ES-I3 (cell line): ENCODE data around the gene COL26A1.

Source experiments
- H3K36me3 ChIP-seq: 2 replicates; pipeline ENCODE4 v1.6.1; 2013; ENCODE audit warnings: mild to moderate bottlenecking, low read length, control low read depth, moderate library complexity; ENCODE audit not compliant: insufficient read depth
- H3K4me1 ChIP-seq: 2 replicates; pipeline ENCODE4 v1.6.1; 2013; ENCODE audit warnings: mild to moderate bottlenecking, control low read depth, low read length; ENCODE audit not compliant: insufficient read depth
- H3K9ac ChIP-seq: 2 replicates; pipeline ENCODE4 v1.6.1; 2013; ENCODE audit warnings: low read depth, mild to moderate bottlenecking, low read length, moderate library complexity
- H3K9me3 ChIP-seq: 2 replicates; pipeline ENCODE4 v1.6.1; 2013; ENCODE audit warnings: mild to moderate bottlenecking, low read length, moderate library complexity; ENCODE audit not compliant: control insufficient read depth, insufficient read depth

COL26A1 gene

DNA sequence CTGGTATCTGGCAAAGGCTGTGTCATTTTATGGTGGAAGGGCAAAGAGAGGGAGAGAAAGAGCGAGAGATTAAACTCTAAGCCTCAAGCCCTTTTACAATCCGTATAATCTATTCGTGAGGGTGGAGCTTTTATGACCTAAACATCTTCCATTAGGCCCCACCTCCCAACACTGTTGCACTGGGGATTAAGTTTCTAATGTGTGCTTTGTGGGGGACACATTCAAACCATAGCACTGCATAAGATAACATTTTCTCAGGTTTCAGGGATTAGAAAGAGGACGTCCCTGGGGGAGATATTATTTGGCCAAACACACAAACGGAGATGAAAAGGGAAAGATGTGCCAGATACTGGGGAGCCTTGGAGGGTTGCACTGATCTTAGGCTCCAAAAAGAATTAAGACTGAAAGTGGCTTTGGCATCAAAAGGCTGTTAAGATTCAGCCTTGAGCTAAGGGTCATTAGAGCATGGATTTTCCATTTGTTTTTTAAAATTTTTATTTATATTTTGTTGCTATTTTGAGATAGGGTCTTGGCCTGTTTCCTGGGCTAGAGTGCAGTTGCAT lies 19.0 kb downstream of the COL26A1 start:
- H3K9me3 ChIP-seq = no peaks in the 10 kb centered on the region; the same call in 1 of the 2 replicates
- no peak overlapping the region for H3K9ac ChIP-seq
- H3K36me3 ChIP-seq = peaks cover 5% of the 10 kb centered on the region; the same call in 1 of the 2 replicates
- H3K4me1 ChIP-seq = peaks cover 16% of the 10 kb centered on the region

DNA sequence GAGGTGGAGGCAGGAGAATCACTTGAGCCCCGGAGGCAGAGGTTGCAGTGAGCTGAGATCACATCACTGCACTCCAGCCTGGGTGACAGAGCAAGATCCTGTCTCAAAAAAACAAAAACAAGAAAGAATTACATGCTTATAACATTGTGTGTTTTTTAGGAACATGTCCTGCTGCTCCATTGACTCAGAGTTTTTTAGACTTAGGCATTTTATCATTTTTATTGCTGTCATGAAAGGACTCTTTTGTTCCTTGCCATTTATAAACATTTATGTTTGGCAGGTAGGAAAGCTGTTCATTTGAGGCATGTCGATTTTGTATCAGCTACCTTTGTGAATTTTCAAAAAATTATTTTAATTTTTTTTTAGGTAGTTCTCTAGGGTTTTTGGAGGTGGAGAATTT lies 20.3 kb downstream of the COL26A1 start:
- H3K9me3 ChIP-seq = no peaks in the 10 kb centered on the region; the same call in 1 of the 2 replicates
- H3K9ac ChIP-seq = no peak overlapping the region
- peaks cover 23% of the 10 kb centered on the region for H3K4me1 ChIP-seq
- H3K36me3 ChIP-seq = peaks cover 5% of the 10 kb centered on the region; the same call in 1 of the 2 replicates

DNA sequence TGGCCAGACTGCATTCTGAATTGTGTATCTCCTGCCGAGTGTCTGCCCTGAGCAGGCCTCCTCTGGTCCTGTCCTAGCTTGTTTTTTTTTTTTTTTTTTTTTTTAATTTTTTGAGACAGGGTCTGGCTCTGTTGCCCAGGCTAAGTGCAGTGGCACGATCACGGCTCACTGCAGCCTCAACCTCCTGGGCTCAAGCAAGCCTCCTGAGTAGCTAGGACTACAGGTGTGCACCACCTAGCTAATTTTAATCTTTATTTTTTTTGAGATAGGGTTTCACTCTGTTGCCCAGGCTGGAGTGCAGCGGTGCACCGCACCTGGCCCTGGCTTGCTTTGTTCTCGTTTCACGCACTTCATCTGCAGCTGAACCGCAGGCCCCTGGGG lies 23.5 kb downstream of the COL26A1 start:
- H3K9me3 ChIP-seq = no peaks in the 10 kb centered on the region; the same call in 1 of the 2 replicates
- peaks cover 2% of the 10 kb centered on the region; the same call in 1 of the 2 replicates for H3K36me3 ChIP-seq
- no peak overlapping the region for H3K9ac ChIP-seq
- peaks cover 12% of the 10 kb centered on the region for H3K4me1 ChIP-seq

DNA sequence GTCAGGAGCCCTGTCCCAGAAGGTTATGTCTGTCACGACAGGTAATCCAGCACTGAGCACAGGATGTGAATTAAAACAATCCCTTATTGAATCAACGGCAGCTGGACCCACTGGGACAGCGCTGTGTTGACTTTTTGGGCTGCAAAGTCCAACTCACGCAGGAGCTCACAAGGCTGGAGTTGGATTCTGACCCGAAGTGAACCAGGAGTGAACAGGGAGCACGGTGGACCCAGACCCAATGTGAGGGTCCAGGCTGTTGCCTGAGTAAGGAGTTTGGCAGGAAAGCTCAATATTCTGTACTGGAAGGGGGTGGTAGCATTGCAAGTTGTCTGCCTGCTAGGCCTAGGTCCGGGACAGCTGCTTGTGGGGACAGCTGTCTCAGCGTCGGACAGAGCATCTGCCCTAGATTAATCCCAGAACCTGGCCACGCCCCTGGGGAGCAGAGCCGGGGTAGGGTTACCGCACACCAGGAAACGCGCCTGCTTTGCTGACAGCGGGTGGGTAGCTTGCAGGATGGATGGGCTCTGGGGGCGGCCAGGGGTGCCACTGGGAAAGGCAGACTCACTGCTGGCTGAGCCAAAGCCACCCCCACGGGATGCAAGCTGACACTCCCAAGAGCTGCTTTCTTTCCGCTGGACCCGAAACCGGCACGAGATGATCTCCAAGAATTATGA lies 24.0 kb downstream of the COL26A1 start:
- Histone ChIP-seq H3K9ac (no peak overlapping the region), H3K4me1 (peaks cover 18% of the 10 kb centered on the region), H3K9me3 (no peaks in the 10 kb centered on the region), H3K36me3 (no peaks in the 10 kb centered on the region)

DNA sequence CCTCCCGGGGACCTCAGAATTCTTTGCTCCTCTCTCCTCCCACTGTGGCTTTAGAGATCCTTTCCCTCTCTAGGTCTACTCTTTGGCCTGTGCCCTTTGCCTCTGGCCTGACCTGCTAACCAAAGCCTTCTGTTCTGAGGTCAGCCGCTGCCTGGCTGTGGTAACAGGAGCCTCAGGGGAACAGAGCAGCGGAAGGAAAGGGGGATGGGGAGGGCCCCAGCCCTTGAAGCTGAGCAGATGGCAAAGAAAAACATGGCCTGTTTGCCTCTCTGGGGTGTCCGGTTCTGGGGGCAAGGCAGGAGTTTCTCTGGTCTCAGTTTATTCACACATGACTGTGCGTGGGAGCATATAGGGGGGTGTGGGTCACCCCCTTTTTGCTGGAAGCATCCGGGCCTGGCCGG lies 28.2 kb downstream of the COL26A1 start:
- Histone ChIP-seq H3K4me1 (peaks cover 29% of the 10 kb centered on the region), H3K36me3 (no peaks in the 10 kb centered on the region), H3K9me3 (no peaks in the 10 kb centered on the region), H3K9ac (peak overlapping the region; percentile 26; the same call in 1 of the 2 replicates)

DNA sequence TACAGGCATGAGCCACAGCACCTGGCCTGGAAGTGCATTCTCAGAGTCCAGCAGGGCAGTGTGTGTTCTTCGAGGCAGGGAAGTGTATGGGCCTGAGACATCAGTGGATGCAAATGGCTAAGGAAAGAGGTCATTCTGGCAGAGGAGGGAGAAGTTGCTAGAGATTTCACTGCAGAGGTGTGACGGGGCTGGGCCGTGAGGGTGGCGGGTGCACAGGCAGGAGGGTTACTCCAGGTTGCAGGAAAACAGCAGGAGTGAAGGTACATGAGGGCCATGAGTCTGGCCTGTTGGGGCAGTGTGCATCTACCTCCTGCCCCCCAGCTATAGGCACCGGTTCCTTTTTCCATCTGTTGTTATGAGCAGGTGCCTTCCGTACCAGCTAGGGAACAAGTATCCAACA lies 29.3 kb downstream of the COL26A1 start:
- Histone ChIP-seq H3K9ac (no peak overlapping the region), H3K36me3 (no peaks in the 10 kb centered on the region), H3K4me1 (peaks cover 22% of the 10 kb centered on the region)

GRCh38 chr7:101393865-101394264 lies 31.2 kb downstream of the COL26A1 start:
- no peak overlapping the region for H3K9ac ChIP-seq
- H3K9me3 ChIP-seq = no peaks in the 10 kb centered on the region
- no peaks in the 10 kb centered on the region for H3K36me3 ChIP-seq
- H3K4me1 ChIP-seq = peaks cover 23% of the 10 kb centered on the region

More for the DNA sequence above, 29.3 kb downstream of the COL26A1 start:
- H3K9me3 ChIP-seq = no peaks in the 10 kb centered on the region

DNA sequence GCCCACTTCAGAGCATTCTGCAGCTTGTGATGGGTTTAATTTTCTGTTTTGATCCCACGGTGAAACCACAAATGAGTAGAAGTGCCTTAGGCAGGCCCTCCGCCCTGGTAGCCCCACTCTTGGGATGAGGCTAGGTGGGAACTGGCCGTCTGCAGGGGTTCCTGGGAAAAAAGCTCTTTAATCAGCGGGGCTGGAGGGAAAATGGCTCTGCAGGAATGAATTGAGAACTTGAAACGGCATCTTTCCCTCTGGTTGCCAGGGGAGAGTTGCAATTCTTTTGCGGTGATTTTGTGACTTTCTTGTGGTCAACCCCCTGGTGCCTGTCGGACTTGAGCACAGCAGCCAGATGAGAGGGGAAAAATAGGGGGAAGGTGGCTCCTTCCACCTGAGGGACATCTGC lies 32.7 kb downstream of the COL26A1 start:
- no peaks in the 10 kb centered on the region for H3K36me3 ChIP-seq

DNA sequence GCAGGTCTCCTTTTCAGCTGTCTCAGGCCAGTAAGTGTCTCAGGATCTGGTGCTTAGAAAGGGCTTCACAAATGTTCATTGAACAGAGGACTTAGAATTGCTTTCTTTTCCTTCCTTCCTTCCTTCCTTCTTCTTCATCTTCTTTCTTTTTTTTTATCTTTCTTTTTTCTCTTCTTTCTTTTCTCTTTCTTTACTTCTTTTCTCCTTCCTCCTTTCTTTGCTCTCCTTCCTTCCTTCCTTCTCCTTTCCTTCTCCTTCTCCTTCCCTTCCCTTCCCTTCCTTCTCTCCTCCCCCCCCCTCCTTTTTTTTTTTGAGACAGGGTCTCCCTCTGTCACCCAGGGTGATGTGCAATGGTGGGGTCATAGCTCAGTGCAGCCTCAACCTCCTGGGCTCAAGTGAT lies 34.6 kb downstream of the COL26A1 start:
- H3K9ac ChIP-seq = no peak overlapping the region
- no peaks in the 10 kb centered on the region for H3K9me3 ChIP-seq
- H3K4me1 ChIP-seq = peaks cover 11% of the 10 kb centered on the region
- H3K36me3 ChIP-seq = no peaks in the 10 kb centered on the region

More for the DNA sequence above, 32.7 kb downstream of the COL26A1 start:
- H3K9me3 ChIP-seq = no peaks in the 10 kb centered on the region
- H3K9ac ChIP-seq = no peak overlapping the region
- H3K4me1 ChIP-seq = peaks cover 23% of the 10 kb centered on the region

DNA sequence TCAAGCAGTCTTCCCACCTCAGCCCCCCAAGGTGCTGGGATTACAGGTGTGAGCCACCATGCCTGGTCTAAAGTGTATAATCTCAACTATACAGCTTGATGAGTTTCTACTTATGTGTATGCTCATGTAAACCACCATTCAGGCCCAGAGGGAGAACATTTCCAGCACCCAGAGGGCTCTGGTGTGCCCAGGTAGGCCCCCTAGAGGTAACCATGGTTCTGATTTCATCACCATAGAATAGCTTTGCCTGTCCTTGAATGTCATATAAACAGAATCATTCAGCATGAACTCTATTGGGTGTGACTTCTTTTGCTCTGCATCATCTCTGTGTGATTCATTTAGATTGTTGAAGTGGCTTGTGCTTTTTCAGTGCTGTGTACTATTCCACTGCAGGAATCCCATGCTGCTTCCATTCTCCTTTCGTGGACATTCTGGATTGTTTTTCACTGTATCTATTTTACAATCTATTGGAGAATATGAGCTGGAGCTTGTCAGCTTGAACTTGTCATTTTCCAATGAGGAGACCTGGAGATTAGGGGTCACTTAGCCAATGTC lies 35.2 kb downstream of the COL26A1 start:
- Histone ChIP-seq H3K4me1 (peaks cover 11% of the 10 kb centered on the region), H3K36me3 (no peaks in the 10 kb centered on the region), H3K9me3 (no peaks in the 10 kb centered on the region), H3K9ac (no peak overlapping the region)

GRCh38 chr7:101398396-101399289 lies 36.0 kb downstream of the COL26A1 start:
- Histone ChIP-seq H3K9ac (no peak overlapping the region), H3K9me3 (no peaks in the 10 kb centered on the region), H3K4me1 (peaks cover 11% of the 10 kb centered on the region), H3K36me3 (no peaks in the 10 kb centered on the region)

- H3K9me3 ChIP-seq = no peaks in the 10 kb centered on the region
- no peaks in the 10 kb centered on the region for H3K36me3 ChIP-seq
- H3K4me1 ChIP-seq = peaks cover 11% of the 10 kb centered on the region
- no peak overlapping the region for H3K9ac ChIP-seq
Measured at GRCh38 chr7:101399759-101400158, 37.1 kb downstream of the COL26A1 start.

- no peaks in the 10 kb centered on the region for H3K36me3 ChIP-seq
- no peaks in the 10 kb centered on the region for H3K9me3 ChIP-seq
- H3K9ac ChIP-seq = no peak overlapping the region
- peaks cover 4% of the 10 kb centered on the region; the same call in 1 of the 2 replicates for H3K4me1 ChIP-seq
Measured at GRCh38 chr7:101400751-101401150, 38.1 kb downstream of the COL26A1 start.

DNA sequence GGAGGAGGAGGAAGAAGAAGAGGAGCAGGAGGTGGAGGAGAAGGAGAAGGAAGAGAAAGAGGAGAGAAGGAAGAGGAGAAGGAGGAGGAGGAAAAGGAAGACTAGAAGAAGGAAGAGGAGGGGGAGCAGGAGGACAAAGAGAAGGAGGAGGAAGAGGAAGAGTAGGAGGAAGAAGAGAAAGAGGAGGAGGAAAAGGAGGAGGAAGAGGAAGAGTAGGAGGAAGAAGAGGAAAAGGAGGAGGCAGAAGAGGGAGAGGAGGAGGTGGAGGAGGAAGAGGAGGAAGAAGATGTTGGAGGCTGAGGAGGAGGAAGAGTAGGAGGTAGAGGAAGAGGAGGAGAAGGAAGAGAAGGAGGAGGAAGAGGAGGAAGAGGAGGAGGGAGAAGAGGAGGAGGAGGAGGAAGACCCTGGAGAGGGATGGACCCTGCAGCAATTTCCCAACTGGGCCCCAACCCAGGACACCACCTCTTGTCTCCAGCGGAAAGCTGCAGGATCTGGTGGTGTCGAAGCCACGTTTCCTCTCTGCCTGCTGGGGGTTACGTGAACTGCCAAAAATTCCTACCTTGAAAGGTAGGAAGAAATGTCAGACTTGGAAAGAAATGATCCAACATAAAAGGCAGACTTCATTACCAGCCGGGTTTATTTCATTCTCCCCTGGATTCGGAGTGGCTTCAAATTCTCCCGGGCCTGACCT lies 38.9 kb downstream of the COL26A1 start:
- Histone ChIP-seq H3K4me1 (peaks cover 4% of the 10 kb centered on the region; the same call in 1 of the 2 replicates), H3K9ac (0 out of 2 replicates have a peak overlapping the region, but pooled peaks have one; percentile 0), H3K36me3 (no peaks in the 10 kb centered on the region), H3K9me3 (no peaks in the 10 kb centered on the region)
